HG03060 (cell line): ENCODE data around the gene RPS14.

ENCODE experiments used
- ATAC-seq: cut with Tn5 transposase; IDR thresholded peaks from one replicate; pipeline ENCODE4 v1.9.1; 2021; ENCODE audit warnings: low read depth, moderate number of reproducible peaks; ENCODE audit not compliant: unreplicated experiment

Gene RPS14

DNA sequence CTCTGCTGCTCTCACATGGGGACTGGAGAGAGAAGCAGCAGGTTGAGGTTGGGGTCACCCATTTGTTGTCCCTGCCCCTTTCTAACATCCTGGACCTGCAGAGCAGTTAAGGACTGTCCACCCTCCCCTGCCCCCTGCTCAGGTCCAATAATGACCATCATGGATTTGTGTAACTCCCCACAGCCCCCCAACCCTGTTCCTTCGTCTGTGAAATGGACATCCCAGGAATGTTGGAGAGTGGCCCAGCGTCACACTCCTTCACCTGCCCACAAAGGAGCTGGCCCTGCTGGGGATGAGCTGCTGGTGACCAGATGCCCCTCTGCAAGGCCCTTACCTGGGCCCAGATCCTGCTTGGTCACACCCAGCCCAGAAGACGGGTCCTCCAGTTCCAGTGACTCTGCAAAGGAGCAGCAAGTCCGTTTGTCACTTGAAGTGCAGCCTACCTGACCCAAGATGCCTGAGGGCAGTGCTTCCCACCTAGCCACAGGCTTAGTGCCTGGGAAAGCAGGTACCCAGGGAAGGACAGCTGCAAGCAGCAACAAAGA lies 47.2 kb downstream of the RPS14 start:
- no peak for ATAC-seq

DNA sequence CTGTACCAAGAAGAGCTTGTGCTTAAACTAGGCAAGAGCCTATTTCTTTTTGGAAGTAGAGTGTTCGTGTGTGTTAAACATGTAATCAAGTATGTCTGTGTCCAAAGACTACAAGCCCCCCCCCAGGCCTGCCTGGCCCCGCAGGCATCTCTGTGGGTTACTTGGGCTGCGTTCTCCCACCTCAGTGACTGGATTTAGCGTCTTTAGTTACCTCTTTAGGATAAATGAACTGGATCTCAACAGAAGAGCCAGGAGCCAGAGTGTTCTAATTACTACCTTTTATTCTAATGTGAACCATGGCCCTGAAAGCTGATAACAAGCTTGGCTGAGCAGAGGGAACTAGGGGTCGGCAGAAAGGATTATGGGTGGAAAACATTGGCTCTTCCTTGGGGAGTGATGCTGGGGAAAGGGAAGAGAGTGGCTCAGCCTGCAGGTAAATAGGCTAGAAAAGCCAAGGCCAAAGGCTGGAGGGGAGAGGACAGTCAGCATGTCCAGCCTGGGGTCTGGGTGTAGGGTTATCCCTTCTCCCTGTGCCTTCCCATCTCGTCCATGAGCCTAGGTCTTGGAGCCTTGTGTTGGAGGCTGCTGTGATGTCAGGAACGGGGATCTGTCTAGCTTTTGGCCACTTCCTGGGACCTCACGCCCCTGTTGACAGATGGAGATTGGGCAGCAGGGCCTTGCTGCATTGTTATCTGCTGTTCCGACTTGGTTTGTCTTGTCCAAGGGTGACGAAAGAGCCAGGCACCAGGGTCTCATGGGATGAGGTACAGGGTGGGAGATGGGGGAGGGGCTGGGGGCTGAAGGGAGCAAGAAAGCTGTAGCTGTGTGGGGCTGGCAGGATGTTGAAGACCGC lies 47.9 kb downstream of the RPS14 start:
- ATAC-seq: no peak

DNA sequence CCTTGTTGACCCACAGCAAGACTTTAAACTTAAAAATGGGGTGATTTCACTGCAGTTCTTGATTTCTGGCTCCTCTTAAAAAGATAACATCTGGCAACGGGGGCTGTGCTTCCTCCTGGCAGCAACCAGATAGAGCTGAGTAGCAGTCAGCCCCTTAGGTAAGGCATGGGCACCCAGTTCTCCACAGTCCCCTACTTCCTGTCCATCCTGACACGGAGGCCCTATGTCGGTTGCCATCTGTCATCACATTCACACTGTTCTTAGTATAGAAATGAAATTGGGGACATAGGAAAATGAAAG lies 48.5 kb downstream of the RPS14 start:
- no peak for ATAC-seq

DNA sequence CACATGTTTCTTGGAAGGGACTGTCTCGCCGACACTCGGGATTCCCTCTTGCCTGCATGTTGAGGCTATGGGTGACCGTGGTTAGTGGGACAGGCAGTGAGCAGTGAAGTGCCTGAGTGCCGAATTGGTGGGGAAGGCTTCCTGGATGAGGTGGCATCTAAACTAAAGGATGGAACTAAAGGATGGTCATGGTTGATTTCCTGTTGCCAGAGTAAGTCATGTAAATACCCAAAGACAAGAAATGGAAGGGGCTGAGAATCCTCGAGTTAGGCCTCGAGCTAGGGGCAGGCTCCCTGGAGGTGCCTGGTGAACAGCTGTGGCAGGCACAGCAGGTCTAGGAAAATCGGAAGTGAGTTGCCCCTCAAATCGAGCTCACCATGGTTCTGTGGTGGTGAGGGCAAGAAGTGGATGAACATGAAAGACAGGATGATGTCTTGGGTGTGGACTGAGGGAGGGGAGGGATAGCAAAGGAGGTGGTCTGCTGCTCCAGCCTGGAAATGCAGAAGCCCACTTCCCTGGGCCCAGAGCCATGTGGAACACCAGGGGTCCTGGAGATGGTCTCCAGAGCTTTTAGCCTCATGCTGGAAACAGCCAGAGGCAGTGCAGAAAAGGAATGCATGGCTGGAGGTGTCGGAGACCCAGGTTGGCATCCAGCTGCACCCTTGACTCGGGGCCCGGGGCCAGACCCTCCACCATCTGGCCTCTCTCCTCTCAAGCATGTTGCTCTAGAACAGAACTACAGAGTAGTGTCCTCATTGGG lies 49.0 kb downstream of the RPS14 start:
- ATAC-seq: no peak

DNA sequence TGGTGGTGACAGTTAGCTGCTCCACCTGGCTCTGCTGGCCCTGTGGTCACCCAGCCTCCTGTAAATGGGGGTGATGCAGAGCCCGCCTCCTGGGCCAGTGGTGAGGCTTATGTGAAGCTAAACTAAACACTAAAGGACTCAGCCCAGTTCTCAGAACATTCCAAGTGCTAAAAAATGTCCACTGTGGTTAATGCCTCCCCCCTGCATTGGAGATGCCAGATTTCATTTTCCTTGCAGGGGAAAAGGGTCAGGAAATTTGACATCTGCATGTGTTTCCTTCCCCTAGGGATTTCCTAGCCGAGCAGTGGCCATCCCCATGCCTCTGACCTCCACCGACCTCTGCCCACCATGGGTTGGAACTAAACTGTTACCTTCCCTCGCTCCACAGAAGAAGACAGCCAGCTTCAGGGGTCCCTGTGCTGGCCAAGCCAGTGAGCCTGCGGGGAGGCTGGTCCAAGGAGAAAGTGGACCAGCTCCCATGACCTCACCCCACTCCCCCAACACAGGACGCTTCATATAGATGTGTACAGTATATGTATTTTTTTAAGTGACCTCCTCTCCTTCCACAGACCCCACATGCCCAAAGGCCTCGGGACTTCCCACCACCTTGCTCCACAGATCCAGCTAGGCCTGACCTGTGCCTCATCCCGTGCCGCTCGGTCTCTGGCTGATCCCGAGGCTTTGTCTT lies 49.9 kb downstream of the RPS14 start:
- no peak for ATAC-seq

DNA sequence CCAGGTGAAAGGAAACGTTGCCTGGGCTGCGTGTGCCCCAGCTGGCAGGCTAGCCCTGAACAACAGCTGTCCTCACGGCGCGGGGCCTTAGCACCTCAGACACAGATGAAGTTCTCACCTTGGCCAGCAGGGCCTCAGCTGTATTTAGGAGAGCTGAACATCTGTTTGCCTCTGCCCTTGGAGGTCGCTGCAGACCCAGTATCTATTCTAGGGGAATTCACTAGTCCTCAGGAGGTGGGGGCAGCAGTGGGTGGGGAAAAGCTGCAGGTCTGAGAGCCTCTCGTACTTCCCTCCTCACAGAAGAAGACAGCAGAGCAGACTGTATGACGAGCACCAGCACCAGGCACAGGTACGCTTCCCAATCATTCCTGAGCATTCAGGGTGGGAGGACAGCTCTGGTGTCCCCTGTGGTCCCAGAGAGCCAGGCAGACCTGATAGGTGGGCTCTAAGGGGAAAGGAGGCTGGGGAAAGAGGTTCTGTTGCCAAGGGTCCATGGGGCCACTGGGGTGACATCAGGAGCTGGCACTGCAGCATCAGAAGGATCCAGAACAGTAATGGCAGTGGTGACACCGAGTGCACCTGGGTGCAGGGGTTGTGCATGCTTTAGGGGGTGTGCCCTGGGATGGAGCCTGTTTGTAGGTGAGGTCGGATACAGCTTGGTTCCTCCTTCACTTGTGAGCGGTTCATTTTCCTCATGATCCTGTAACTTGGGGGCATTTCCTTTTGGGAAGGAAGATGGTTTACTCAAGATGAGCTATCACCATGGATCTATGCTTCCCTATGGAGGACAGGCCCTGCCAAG lies 50.6 kb downstream of the RPS14 start:
- no peak for ATAC-seq

DNA sequence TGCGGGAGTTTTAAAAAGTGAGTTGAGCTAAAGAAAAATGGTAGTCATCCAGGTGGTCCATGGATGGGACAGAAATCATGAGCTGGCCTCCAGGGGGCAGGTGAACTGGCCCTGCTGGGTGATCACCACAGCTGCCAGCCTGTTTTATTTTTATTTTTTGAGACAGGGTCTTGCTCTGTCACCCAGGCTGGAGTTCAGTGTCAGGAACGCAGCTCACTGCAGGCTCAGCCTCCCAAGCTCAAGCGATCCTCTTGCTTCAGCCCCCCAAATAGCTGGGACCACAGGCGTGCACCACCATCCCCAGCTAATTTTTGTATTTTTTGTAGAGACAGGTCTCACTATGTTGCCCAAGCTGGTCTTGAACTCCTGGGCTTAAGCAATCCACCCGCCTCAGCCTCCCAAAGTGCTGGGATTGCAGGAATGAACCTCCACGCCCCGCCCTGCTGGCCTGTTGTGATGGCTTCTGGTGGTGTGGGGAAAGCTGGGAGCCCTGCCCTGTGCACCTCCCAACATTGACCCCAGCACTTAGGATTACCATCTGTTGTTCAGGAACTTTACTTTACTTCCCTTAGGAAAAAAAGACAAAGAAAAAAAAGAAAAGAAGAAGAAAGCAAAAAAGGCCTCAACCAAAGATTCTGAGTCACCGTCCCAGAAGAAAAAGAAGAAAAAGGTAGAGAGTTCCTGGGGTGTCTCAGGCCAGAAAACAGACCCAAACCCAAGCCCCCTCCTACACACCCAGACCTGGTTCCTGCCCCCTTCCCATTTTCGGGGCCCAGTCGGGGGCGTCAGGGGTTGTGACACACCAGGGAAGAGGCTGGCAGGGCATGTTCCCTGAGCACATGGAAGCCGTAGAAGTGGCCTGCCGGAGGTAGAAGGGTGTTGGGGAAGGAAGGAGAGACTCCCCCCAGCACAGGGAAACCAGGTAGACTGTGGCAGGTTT lies 51.5 kb downstream of the RPS14 start:
- no peak for ATAC-seq

DNA sequence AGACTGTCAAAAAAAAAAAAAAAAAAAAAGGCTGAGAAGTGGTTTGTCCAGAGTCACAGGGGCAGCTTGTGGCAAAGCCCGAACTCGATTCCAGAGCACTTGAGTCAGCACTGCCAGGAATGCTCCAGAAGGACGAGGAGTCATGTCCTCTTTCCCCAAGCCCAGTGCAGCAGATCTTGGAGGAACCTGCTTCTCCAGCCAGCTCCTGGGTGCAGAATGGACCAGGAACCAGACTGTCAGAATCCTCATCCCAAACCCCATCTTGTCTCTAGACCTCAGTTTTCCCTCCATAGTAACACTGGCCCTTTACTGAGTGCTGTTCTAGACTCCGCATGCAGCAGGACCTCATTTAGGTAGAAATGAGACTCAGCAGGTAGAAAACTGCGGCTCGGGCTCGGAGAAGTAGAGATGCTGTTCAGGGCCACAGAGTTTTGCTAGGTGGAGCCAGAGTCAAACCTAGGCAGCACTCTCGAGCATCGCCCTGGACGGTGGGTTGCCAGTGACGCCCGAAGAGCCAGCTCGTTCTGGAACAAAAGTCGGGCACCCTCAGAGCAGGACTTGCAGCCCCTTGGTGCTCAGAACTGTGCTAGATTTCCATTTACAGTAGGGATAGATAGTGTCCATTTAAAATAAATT lies 52.3 kb downstream of the RPS14 start:
- ATAC-seq: no peak

DNA sequence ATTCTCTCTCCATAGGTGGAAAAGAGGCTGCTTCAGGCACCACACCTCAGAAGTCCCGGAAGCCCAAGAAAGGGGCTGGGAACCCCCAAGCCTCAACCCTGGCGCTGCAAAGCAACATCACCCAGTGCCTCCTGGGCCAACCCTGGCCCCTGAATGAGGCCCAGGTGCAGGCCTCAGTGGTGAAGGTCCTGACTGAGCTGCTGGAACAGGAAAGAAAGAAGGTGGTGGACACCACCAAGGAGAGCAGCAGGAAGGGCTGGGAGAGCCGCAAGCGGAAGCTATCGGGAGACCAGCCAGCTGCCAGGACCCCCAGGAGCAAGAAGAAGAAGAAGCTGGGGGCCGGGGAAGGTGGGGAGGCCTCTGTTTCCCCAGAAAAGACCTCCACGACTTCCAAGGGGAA lies 53.3 kb downstream of the RPS14 start:
- ATAC-seq: no peak

DNA sequence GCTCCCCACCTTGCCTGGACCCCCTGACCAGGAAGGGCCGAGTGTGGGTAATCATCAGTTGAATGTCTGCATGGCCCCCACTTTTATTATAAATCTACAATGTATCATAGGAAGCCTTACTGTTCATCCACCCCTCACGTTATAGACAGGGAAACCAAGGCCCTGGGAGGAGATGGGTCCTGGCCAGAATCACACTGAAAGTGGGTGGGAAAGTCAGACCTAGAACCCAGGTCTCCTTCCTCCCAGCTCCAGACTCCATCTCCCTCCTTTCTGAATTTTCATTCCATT lies 53.9 kb downstream of the RPS14 start:
- ATAC-seq: no peak

DNA sequence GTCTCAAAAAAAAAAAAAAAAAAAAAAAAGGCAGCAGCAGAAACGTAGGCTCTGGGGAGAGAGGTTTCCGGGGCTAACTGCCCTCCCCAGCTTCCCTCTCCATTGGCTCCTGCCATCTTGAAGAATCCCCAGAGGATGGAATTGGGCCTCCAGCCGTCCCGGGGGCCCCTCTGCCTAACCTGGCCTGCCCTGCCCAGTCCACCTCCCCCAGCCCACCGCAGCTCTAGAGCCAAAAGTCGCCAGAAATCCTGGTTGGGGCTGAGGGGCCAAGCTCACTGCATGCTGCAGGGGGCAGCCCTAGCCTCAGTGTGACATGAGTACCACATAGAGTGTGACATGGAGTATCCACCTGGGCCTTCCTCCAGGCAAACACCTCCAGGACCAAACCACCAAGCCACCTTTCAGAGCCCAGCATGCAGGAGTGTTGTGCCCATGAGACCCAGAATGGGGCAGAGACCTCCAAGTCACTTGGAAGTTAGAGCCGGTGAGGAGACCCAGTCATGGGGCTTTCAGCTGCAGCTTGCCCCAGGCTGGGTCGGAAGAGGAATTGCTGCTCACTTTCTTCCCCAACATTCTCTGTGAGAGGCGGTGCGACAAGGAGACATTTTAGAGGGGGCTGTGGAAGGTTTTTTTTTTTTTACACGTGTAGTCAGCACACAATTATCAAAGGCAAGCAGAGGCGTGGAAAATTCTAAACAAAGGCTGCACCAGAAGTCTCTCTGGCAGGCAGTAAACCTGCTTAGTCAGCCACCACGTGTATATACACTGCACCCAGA lies 54.4 kb downstream of the RPS14 start:
- no peak for ATAC-seq

DNA sequence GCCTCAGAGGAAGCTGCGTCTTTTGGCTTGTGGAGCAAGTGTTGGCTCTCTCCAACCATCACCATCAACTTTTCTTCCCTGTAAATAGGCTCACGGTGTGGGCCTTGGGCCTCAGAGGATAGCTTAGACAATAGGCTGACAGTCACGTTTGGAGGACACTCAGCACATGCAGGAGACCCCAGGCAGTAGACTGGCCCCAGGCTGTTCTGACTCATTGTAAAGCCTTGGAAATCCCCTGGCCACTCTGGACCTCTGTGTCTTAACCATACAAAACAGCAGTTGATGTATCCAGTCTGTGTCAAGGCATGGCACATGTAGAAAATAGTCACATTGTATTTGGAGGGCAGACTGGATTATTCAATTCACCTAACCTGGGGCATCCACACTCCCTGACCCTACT lies 55.4 kb downstream of the RPS14 start:
- no peak for ATAC-seq

DNA sequence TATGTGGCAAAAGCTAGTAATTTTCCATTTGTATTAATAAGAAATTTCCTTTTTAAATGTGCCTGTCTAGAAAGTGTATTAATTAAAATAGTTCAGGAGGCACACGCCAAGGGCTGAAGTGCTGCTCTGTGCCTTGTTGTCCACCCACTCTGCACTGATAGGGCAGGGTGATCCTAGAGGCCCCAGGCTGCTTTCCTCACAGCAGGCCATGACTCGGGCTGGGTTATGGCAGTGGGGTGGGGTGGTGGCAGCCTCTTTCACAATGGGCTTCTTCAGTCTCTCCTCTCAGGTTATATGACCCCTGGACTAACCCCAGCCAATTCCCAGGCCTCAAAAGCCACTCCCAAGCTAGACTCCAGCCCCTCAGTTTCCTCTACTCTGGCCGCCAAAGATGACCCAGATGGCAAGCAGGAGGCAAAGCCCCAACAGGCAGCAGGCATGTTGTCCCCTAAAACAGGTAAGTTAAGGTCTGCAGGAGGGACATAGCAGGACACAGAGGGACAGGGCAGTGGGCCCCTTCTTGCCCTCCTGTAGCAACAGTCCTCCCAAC lies 56.4 kb downstream of the RPS14 start:
- ATAC-seq: no peak

DNA sequence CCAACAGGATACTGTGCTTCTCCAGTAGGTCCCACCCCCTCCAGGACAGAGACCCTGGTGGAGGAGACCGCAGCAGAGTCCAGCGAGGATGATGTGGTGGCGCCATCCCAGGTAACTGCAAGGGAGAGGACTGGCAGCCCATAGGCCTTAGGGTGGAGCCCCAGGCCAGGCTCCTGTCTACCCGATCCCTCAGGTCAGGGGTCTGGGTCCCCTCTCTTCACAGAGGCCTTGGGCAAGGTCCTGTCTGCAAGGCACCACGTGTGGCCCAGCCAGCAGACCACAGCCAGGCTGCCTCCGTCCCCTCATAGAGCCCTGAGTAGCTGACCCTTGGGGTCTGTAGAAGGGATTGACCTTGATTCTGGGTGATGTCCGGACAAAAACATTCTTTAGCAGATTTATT lies 56.9 kb downstream of the RPS14 start:
- no peak for ATAC-seq
